Spleen (tissue), 7 donors: Measurements from ENCODE around the gene LRRC8B.

Experiments
- POLR2A ChIP-seq, 3 donors: fragments of 450-650 bp; IDR thresholded peaks; one replicate each; pipeline ENCODE4 v1.5.1; 2017; ENCODE audit warnings: antibody characterized with exemption in 3 of 3, mild to moderate bottlenecking in 1 of 3
- TF ChIP-seq, protein P1 (sequence below), 11 experiments: fragments of 200-600 bp in 7 of 11; fragments of 450-650 bp in 4 of 11; sonication (generic) in 4 of 11; IDR thresholded peaks in 8 of 11; conservative IDR thresholded peaks in 3 of 11; 1 replicate in 7 of 11; 2 replicates in 4 of 11; pipeline versions ENCODE4 v1.4.0 to v1.8.0; 2016 to 2021; ENCODE audit warnings: antibody characterized with exemption in 11 of 11, inconsistent platforms in 4 of 11, mild to moderate bottlenecking in 1 of 11
- donor health status: DM: no; HTN: no; CAD: no; lungs with moderate emphysema.
- donor health status: DM: no; HTN: no; CAD: no.
- donor health status: DM: no; HTN: no; CAD: no.

DNA sequence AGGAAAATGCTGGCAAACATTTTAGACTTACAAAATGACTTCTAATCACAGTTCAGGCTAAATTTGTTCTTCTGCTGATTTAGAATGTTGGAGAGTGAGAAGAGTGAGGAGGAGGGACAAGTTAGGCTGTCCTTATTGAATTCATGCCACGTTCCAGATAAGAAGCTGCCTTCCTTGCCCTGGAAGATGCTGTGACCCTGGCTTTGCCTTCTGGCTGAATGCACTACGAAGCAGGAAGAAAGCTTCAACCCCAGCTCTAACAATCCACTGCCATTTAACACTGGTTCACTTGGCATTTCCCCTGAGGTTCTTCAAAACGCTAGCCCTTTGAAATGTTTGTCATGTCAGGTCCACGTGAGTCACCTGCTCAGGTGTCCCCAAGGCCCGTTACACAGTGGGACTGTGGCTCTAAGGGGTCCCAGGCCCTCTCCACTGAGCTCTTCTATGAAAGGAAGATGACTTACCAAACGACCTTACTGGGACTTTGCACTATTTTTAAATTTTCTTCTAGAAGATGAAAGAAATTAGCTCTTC is 78.3 kb downstream of the LRRC8B start:
- TF ChIP-seq, protein P1, sequence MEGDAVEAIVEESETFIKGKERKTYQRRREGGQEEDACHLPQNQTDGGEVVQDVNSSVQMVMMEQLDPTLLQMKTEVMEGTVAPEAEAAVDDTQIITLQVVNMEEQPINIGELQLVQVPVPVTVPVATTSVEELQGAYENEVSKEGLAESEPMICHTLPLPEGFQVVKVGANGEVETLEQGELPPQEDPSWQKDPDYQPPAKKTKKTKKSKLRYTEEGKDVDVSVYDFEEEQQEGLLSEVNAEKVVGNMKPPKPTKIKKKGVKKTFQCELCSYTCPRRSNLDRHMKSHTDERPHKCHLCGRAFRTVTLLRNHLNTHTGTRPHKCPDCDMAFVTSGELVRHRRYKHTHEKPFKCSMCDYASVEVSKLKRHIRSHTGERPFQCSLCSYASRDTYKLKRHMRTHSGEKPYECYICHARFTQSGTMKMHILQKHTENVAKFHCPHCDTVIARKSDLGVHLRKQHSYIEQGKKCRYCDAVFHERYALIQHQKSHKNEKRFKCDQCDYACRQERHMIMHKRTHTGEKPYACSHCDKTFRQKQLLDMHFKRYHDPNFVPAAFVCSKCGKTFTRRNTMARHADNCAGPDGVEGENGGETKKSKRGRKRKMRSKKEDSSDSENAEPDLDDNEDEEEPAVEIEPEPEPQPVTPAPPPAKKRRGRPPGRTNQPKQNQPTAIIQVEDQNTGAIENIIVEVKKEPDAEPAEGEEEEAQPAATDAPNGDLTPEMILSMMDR (IDR thresholded peaks at IDR 0.05 in 8 of 11, conservative IDR thresholded peaks at IDR 0.05 in 3 of 11), result no peak
- TF ChIP-seq POLR2A (IDR thresholded peaks at IDR 0.05), result no peak
